GM12891 (cell line): ENCODE data around the gene PTPRN2.

Source experiments
- PAX5 ChIP-seq: IDR thresholded peaks from 2 replicates; pipeline ENCODE4 v1.6.1; 2011; ENCODE audit warnings: low read length, moderate library complexity, mild to moderate bottlenecking; ENCODE audit not compliant: insufficient read depth, severe bottlenecking
- POLR2A ChIP-seq: IDR thresholded peaks from 2 replicates; pipeline ENCODE4 v1.6.1; 2011; ENCODE audit warnings: low read depth, low read length, control low read depth
- POLR2AphosphoS5 ChIP-seq: IDR thresholded peaks from 2 replicates; pipeline ENCODE4 v1.6.1; 2011; ENCODE audit warnings: low read depth, low read length, control low read depth
- POU2F2 ChIP-seq: IDR thresholded peaks from 2 replicates; pipeline ENCODE4 v1.6.1; 2011; ENCODE audit warnings: low read depth, mild to moderate bottlenecking, control low read depth, low read length, moderate library complexity
- SPI1 ChIP-seq: IDR thresholded peaks from 2 replicates; pipeline ENCODE4 v1.6.1; 2011; ENCODE audit warnings: low read depth, low read length, control low read depth
- TAF1 ChIP-seq: IDR thresholded peaks from 2 replicates; pipeline ENCODE4 v1.6.1; 2011; ENCODE audit warnings: low read depth, low read length, control low read depth

DNA sequence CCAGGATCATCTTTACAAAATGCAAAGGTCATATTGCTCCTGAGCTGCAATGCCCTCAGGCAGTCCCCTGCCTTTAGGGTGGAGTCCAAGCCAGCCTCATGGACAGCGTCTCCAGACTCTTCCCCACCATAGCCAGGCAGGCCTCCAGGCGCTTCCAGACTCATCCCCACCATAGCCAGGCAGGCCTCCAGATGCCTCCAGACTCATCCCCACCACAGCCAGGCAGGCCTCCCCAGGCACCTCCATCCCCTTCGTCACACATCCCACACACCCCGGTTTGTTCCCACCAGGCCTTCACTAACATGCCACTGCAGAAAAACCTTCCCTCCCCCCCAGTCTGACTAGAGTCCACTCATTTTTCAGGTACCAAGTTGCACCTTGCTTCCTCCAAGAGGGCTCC, 70.1 kb downstream of the PTPRN2 start:
- TF ChIP-seq TAF1 (no peak), POLR2AphosphoS5 (no peak), POLR2A (no peak), POU2F2 (no peak), PAX5 (no peak), SPI1 (no peak)
